NT2/D1 (cell line): Measurements from ENCODE around the gene NPVF.
A peak's percentile ranks its signal among the peaks of the same experiment; 100 is the strongest.

Experiments used
- DNase-seq: peaks from one replicate; pipeline ENCODE4 v3.0.0-alpha.2; 2011; ENCODE audit warnings: low read depth, low spot score
- H3K27me3 ChIP-seq: 2 replicates; pipeline ENCODE4 v1.6.0; 2011; ENCODE audit warnings: mild to moderate bottlenecking; ENCODE audit not compliant: insufficient read length, insufficient read depth
- H3K36me3 ChIP-seq: 2 replicates; pipeline ENCODE4 v1.6.1; 2011; ENCODE audit warnings: mild to moderate bottlenecking, low read length, mixed read lengths; ENCODE audit not compliant: insufficient read depth, insufficient read length
- H3K4me1 ChIP-seq: 2 replicates; pipeline ENCODE4 v1.5.1; 2011; ENCODE audit not compliant: insufficient read depth, insufficient read length
- H3K4me3 ChIP-seq: 2 replicates; pipeline ENCODE4 v1.5.1; 2011; ENCODE audit warnings: low read depth; ENCODE audit not compliant: insufficient read length
- H3K9ac ChIP-seq: 2 replicates; pipeline ENCODE4 v1.6.0; 2011; ENCODE audit warnings: low read depth; ENCODE audit not compliant: insufficient read length
- H3K9me3 ChIP-seq: 2 replicates; pipeline ENCODE4 v1.5.1; 2011; ENCODE audit warnings: mild to moderate bottlenecking, low read length; ENCODE audit not compliant: insufficient read depth
- SUZ12 ChIP-seq: IDR thresholded peaks from 2 replicates; pipeline ENCODE4 v1.6.1; 2011; ENCODE audit not compliant: insufficient read length, insufficient read depth; ENCODE audit errors: extremely low read depth
- YY1 ChIP-seq: IDR thresholded peaks from 2 replicates; pipeline ENCODE4 v1.6.1; 2011; ENCODE audit not compliant: insufficient read length, insufficient read depth
- ZNF274 ChIP-seq: IDR thresholded peaks from 2 replicates; pipeline ENCODE4 v1.6.1; 2011; ENCODE audit warnings: mild to moderate bottlenecking, low read depth, low read length

The NPVF gene

DNA sequence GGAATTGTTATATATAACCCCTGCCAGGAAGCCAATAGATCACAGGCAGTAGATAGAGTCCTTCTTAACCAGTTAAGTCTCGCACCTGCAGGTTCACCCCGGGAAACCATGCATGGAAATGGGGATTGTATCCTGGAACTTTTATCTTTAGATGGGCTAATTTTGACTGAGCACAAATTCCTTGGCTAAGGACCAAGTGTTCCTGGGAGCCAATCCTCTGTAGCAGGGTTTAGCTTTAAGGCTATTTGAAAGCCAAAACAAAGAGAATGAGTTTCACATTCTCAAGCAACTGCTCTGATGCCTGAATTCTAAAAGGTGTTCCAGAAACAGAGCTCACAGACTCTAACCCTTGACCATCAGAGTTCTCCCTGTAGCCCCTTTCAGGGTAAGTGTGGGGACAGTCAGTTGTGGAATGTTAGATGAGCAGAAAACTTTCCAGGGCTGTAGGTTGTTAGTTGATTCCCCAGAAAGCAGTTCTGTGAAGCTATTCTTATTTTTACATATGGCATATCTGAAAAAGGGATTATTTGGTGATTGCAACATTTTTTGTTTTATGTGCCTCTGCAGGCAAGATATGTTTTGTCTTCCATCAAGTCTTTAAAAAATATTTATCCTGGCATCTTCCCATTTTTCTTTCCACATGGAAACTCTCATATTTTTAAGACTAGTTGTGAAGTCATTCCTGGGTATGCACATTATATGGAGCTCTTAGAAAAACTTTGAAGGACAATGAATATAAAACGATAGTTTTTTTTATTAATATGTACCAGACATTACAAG is 16.2 kb upstream of the NPVF start:
- TF ChIP-seq YY1, result no peak
- Histone ChIP-seq H3K9me3 (no peaks in the 10 kb centered on the region; the same call in 1 of the 2 replicates), H3K36me3 (no peaks in the 10 kb centered on the region), H3K4me3 (no peak overlapping the region), H3K9ac (no peak overlapping the region), H3K4me1 (no peaks in the 10 kb centered on the region), H3K27me3 (no peaks in the 10 kb centered on the region)
- peak; percentile 61 for DNase-seq

GRCh38 chr7:25242678-25243077 is 14.4 kb upstream of the NPVF start:
- H3K27me3 ChIP-seq, result no peaks in the 10 kb centered on the region
- TF ChIP-seq SUZ12 (no peak), YY1 (no peak), ZNF274 (no peak)
- H3K4me3 ChIP-seq, result no peak overlapping the region
- H3K9ac ChIP-seq, result no peak overlapping the region
- no peaks in the 10 kb centered on the region for H3K4me1 ChIP-seq
- DNase-seq, result no peak
- no peaks in the 10 kb centered on the region for H3K36me3 ChIP-seq
- H3K9me3 ChIP-seq, result no peaks in the 10 kb centered on the region

GRCh38 chr7:25240896-25241295 is 12.6 kb upstream of the NPVF start:
- H3K9me3 ChIP-seq, result no peaks in the 10 kb centered on the region
- H3K36me3 ChIP-seq, result no peaks in the 10 kb centered on the region
- no peaks in the 10 kb centered on the region for H3K4me1 ChIP-seq
- no peak overlapping the region for H3K4me3 ChIP-seq
- H3K9ac ChIP-seq, result no peak overlapping the region
- no peaks in the 10 kb centered on the region for H3K27me3 ChIP-seq
- TF ChIP-seq YY1 (no peak), ZNF274 (no peak), SUZ12 (no peak)
- DNase-seq, result no peak

DNA sequence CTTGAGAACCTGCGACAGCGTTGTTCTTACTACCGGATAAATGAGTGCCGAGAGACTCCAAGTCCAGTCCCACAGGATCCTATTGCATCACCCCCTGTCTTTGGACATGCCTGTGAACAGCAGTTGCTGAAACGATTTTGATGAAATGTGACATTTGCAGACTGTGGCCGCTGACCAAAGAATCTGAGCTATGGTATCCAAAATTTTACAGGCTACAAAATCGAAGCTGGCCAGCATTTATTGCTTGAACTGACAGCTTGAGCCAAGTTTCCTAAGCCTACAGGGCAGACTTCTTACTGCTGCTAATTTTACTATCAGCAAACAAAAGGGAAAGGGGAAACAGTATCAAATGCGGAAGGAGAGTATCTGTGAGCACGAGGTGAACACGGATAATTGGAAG is 12.1 kb upstream of the NPVF start:
- Histone ChIP-seq H3K4me1 (no peaks in the 10 kb centered on the region), H3K4me3 (no peak overlapping the region), H3K36me3 (no peaks in the 10 kb centered on the region), H3K9me3 (no peaks in the 10 kb centered on the region), H3K27me3 (no peaks in the 10 kb centered on the region), H3K9ac (no peak overlapping the region)
- no peak for DNase-seq
- TF ChIP-seq ZNF274 (no peak), YY1 (no peak), SUZ12 (no peak)

GRCh38 chr7:25239888-25240287 is 11.6 kb upstream of the NPVF start:
- no peak for TF ChIP-seq SUZ12
- TF ChIP-seq ZNF274, result no peak
- no peak for TF ChIP-seq YY1
- no peaks in the 10 kb centered on the region for H3K27me3 ChIP-seq
- no peak overlapping the region for H3K9ac ChIP-seq
- H3K4me1 ChIP-seq, result no peaks in the 10 kb centered on the region
- H3K9me3 ChIP-seq, result no peaks in the 10 kb centered on the region
- H3K36me3 ChIP-seq, result no peaks in the 10 kb centered on the region
- H3K4me3 ChIP-seq, result no peak overlapping the region
- no peak for DNase-seq

- DNase-seq, result no peak
- H3K4me3 ChIP-seq, result no peak overlapping the region
These were observed 9.9 kb upstream of the NPVF start for GRCh38 chr7:25238066-25238725.

DNA sequence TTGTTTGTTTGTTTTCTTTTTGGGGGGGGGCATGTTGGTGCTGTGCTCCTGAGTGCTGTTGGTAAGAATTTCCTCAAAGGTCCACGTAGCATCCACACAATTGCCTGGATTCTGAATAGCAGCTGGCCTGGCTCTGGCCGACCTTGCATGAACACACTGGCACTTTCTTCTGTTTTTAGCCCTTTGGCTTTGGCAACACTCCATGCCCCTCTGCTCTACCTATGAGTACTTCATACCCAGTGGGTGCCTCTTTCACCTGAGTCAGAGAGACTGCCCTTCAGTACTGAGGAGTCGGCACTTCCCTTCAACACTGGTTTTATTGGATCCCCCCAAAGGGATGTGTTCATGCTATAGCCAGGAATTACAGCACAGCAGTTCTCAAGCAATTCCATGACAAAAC is 7.2 kb upstream of the NPVF start:
- H3K9me3 ChIP-seq, result no peaks in the 10 kb centered on the region
- TF ChIP-seq ZNF274, result no peak
- no peak for TF ChIP-seq YY1
- TF ChIP-seq SUZ12, result no peak
- no peak overlapping the region for H3K4me3 ChIP-seq
- no peaks in the 10 kb centered on the region for H3K36me3 ChIP-seq
- H3K27me3 ChIP-seq, result no peaks in the 10 kb centered on the region
- H3K4me1 ChIP-seq, result no peaks in the 10 kb centered on the region
- no peak overlapping the region for H3K9ac ChIP-seq
- no peak for DNase-seq

More at GRCh38 chr7:25238066-25238725, 9.9 kb upstream of the NPVF start:
- Histone ChIP-seq H3K9ac (no peak overlapping the region), H3K4me1 (no peaks in the 10 kb centered on the region), H3K27me3 (no peaks in the 10 kb centered on the region), H3K9me3 (no peaks in the 10 kb centered on the region), H3K36me3 (no peaks in the 10 kb centered on the region)
- TF ChIP-seq ZNF274 (no peak), SUZ12 (no peak), YY1 (no peak)
